Measurements from ENCODE around the gene AFAP1.

The AFAP1 gene

DNA sequence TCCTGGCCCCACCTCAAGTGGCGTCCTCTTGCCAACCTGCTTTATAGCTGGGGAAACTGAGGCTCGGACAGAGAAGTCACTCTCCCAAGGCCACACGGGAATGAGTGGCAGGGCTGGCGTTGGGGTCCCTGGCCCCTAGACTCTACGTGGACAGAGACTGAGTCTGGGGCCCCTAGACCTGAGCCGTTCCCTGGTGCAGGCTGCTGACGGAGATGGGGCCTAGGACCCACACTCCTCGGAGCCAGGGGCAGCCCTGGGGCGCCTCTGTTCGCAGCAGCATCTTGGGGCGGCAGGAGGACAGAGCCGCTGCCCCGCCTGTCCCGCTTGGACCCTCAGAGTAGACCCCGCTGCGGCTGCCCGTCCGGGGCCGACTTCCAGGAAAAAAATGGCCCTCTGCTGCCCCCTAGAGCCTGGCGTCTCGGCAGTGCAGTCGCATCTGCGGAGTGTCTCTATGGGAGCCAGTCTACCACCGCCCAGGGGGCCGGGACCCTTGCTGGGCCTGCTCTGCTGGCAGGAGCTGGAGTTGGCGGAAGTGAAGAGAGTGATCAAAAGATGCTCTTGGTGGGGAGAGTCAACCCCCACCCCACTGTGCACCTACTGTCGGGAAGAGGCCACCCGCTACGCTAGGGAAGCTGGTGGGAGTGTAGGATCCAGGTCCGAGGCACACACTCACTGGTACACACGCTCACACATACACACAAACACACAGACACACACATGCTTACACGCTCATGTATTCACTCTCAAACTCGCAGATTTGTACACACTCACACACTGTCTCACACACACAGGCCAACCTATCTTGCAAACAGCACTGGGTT is 220.1 kb downstream of the AFAP1 start:
- TF ChIP-seq, protein P1, sequence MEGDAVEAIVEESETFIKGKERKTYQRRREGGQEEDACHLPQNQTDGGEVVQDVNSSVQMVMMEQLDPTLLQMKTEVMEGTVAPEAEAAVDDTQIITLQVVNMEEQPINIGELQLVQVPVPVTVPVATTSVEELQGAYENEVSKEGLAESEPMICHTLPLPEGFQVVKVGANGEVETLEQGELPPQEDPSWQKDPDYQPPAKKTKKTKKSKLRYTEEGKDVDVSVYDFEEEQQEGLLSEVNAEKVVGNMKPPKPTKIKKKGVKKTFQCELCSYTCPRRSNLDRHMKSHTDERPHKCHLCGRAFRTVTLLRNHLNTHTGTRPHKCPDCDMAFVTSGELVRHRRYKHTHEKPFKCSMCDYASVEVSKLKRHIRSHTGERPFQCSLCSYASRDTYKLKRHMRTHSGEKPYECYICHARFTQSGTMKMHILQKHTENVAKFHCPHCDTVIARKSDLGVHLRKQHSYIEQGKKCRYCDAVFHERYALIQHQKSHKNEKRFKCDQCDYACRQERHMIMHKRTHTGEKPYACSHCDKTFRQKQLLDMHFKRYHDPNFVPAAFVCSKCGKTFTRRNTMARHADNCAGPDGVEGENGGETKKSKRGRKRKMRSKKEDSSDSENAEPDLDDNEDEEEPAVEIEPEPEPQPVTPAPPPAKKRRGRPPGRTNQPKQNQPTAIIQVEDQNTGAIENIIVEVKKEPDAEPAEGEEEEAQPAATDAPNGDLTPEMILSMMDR (IDR thresholded peaks at IDR 0.05; ENCODE audit: low read length, missing control alignments), result peak; percentile 72
- DNase-seq (ENCODE audit: low read depth), result peak; percentile 31
- H3K4me3 ChIP-seq (replicated peaks; ENCODE audit: low read depth, low read length), result no peak overlapping the region

DNA sequence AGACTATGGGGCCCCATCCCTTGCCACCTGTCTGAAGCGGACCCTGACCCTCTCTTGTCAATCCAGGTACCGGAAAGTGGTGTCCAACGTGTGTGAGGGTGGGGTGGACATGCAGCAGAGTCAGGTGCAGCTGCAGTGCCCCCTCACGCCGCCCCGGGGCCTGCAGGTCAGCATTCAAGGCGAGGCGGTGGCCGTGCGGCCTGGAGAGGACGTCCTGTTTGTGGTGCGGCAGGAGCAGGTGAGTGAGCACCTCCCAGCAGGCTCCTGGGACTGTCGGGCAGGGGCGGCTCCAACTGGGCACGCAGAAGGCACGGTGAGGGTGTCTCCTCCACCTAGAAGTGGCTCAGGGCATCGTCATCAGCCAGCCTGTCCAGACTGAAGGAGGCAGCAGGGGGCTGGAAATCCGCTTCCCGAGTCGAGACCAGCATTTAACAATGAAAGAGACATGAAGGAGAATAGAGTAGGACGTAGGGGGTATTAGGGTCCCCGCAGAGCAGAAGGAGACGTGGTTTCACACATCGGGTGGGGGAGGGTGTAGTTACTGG is 221.6 kb downstream of the AFAP1 start:
- DNase-seq (ENCODE audit: low read depth), result no peak
- TF ChIP-seq, protein P1 (IDR thresholded peaks at IDR 0.05; ENCODE audit: low read length, missing control alignments), result no peak
- H3K4me3 ChIP-seq (replicated peaks; ENCODE audit: low read depth, low read length), result no peak overlapping the region

DNA sequence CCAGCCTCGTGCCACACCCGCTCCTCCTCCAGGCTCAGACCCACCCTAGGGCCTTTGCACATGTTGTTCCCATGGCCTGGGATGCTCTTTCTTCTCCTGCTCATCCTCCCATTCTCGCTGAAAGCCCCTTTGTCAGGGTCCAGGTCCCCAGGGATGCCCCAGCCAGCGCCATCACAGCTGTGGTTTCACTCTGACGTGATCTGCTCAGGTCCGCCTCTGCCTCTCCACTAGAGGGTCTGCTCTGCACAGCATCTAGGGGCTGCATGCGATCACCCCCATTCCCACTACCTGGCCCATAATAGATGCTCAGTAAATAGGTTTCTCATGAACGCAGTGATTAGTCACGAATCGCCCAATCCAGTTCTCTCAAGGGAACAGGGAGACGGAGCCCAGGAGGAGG is 222.5 kb downstream of the AFAP1 start:
- TF ChIP-seq, protein P1 (IDR thresholded peaks at IDR 0.05; ENCODE audit: low read length, missing control alignments), result no peak
- no peak for DNase-seq (ENCODE audit: low read depth)
- H3K4me3 ChIP-seq (replicated peaks; ENCODE audit: low read depth, low read length), result no peak overlapping the region

DNA sequence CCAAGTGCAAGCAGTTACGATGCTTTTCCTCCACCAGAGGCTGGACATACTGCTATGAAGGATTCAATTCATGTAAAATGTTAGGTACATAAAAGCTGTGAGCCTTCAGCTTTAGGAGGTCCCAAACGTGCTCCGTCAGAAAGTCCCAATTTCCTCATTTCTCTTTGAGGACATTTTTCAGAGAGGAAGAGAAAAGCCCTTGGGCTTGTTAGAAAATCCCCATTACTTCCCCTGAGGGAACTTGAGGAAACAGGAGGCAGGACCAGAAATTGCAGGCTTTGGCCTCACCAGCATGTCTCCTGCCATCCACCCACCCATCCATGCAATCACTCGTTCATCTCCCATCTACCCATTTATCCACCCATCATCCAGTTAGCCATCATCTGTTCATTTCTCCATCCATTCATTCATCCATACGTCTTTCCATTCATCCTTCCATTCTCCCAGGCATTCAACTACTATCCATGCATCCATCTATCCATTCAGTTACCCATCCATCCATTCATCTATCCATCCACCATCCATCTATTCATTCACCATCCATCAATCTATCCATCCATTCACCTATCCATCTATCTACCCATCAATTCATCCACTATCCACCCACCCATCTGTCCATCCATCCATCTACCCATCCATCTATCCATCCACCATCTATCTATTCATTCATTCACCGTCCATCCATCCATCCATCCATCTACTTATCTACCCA is 223.5 kb downstream of the AFAP1 start:
- no peak overlapping the region for H3K4me3 ChIP-seq (replicated peaks; ENCODE audit: low read depth, low read length)
- TF ChIP-seq, protein P1 (IDR thresholded peaks at IDR 0.05; ENCODE audit: low read length, missing control alignments), result no peak
- no peak for DNase-seq (ENCODE audit: low read depth)

DNA sequence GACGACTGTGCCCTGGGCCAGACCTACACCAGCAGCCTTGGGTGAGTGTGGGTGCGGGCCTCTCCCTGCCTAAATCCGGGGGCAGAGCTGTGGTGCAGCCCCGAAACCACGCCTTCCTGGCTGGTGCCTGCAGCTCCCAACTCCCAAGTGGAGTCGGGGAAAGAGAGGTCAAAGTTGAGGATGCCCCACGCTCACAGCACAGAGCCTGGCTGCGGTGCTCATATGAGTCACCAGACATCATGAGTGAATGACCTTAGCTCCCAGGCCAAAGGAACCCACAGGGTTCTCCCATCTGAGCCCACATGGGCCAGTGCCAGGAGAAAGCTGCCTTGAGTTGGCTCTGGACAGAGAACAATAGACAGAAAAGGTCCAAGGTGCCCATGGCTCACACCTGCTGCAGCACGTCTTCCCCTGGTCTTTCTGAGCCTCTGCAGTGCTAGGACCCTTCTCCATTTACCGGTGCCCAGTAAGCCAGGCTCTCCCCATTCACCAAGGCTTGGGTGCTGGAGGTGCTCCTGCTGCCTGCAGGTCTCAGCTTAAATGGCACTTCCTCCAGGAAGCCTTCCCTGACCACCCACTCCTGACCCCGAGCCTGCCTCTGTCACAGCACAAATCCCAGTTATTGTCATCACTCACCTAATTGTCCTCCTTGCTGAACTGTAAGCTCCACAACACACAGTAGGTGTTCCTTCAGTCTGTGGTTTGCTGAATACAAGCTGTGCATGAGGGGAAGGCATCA is 224.2 kb downstream of the AFAP1 start:
- TF ChIP-seq, protein P1 (IDR thresholded peaks at IDR 0.05; ENCODE audit: low read length, missing control alignments), result no peak
- H3K4me3 ChIP-seq (replicated peaks; ENCODE audit: low read depth, low read length), result no peak overlapping the region
- DNase-seq (ENCODE audit: low read depth), result no peak

DNA sequence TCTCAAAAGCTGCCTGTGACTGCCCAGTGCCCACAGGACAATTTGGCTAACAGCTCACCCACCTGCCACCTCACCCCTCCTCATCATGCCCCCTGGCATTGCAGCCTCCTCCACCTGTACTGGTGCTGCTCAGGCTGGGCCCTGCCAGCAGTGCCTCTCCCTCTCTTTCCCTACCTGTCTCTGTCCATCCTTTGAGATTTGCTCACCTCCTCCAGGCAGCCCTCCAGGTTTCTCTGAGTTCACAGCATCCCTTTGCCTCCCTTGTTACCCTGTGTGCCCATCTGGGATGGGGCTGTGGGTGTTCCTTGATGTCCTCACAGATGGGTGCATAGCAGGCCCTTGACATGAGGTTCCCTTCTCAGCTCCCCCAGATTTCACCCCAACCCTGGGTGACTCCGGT is 224.9 kb downstream of the AFAP1 start:
- H3K4me3 ChIP-seq (replicated peaks; ENCODE audit: low read depth, low read length), result no peak overlapping the region
- DNase-seq (ENCODE audit: low read depth), result no peak
- TF ChIP-seq, protein P1 (IDR thresholded peaks at IDR 0.05; ENCODE audit: low read length, missing control alignments), result no peak

All from fibroblast of pulmonary artery (primary cell).